H1 (cell line): Measurements from ENCODE around the gene RGL1. TPM values are rescaled to one million over a fixed set of nuclear protein-coding genes. Genes with fewer than 3 reads are reported as not detected.

Experiments
- CTCF ChIA-PET: fragments of 300-600 bp; sonication (Branson Sonifier 250); formaldehyde crosslinking; loops from one replicate; lab custom pipeline; 2021; ENCODE audit not compliant: partially characterized antibody; lab: Charles Lee
- POLR2A ChIA-PET: fragments of 300-600 bp; sonication (Branson Sonifier 250); formaldehyde crosslinking; loops from one replicate; lab custom pipeline; 2021; ENCODE audit warnings: inconsistent platforms; ENCODE audit not compliant: partially characterized antibody; lab: Charles Lee
- DNase-seq, 2 experiments: peaks; one replicate each; pipeline versions ENCODE4 v3.0.0 to v3.0.0-alpha.2; 2010 to 2022; ENCODE audit warnings: low spot score in 2 of 2, low read depth in 1 of 2, mixed read lengths in 1 of 2
- FAIRE-seq: peaks from 2 replicates; lab custom pipeline; 2011; peaks lifted over from hg19 to GRCh38; lab: Jason Lieb, UNC
- H2AFZ ChIP-seq: 2 replicates; pipeline ENCODE4 v1.8.1; 2012; ENCODE audit warnings: low read length, inconsistent platforms
- H2AK5ac ChIP-seq: 2 replicates; pipeline ENCODE4 v1.6.1; 2013; ENCODE audit warnings: low read depth, low read length
- H2BK120ac ChIP-seq: replicated peaks from 2 replicates; pipeline ENCODE3; 2013; ENCODE audit warnings: low read depth, low read length, inconsistent platforms
- H2BK12ac ChIP-seq: 2 replicates; pipeline ENCODE4 v1.6.1; 2013; ENCODE audit warnings: low read depth, low read length
- H2BK15ac ChIP-seq: 2 replicates; pipeline ENCODE4 v1.6.1; 2013; ENCODE audit warnings: low read length
- H2BK20ac ChIP-seq: 2 replicates; pipeline ENCODE4 v1.6.1; 2013; ENCODE audit warnings: low read length
- H2BK5ac ChIP-seq: 2 replicates; pipeline ENCODE4 v1.6.1; 2013; ENCODE audit warnings: low read depth, low read length
- H3K14ac ChIP-seq: 2 replicates; pipeline ENCODE4 v1.6.1; 2013; ENCODE audit warnings: inconsistent platforms; ENCODE audit not compliant: insufficient read length
- H3K18ac ChIP-seq: 2 replicates; pipeline ENCODE4 v1.6.1; 2013; ENCODE audit warnings: low read length; ENCODE audit errors: extremely low read depth
- H3K23ac ChIP-seq: 2 replicates; pipeline ENCODE4 v1.6.1; 2013; ENCODE audit warnings: inconsistent platforms; ENCODE audit not compliant: insufficient read length
- H3K23me2 ChIP-seq: 2 replicates; pipeline ENCODE4 v1.6.1; 2013; ENCODE audit warnings: low read depth, low read length
- H3K27ac ChIP-seq: 2 replicates; pipeline ENCODE4 v1.6.1; 2011; ENCODE audit warnings: low read depth, low read length, inconsistent platforms
- H3K27me3 ChIP-seq, 4 experiments: replicated peaks in 1 of 4; 1 replicate in 1 of 4; 2 replicates in 3 of 4; pipeline versions ENCODE4 v1.6.1 to v1.8.1; 2011 to 2013; ENCODE audit warnings: low read length in 3 of 4, mild to moderate bottlenecking in 3 of 4, inconsistent platforms in 2 of 4, mixed read lengths in 2 of 4, moderate library complexity in 1 of 4; ENCODE audit not compliant: control insufficient read depth in 3 of 4, insufficient read depth in 3 of 4; ENCODE audit errors: extremely low read depth in 1 of 4
- H3K36me3 ChIP-seq, 4 experiments: 2 replicates each; pipeline versions ENCODE4 v1.6.1 to v1.8.1; 2011 to 2013; ENCODE audit warnings: mild to moderate bottlenecking in 4 of 4, low read length in 3 of 4, moderate library complexity in 2 of 4, control low read depth in 1 of 4, inconsistent platforms in 1 of 4; ENCODE audit not compliant: insufficient read depth in 4 of 4, control insufficient read depth in 2 of 4
- H3K4ac ChIP-seq: replicated peaks from 2 replicates; pipeline ENCODE3; 2013; ENCODE audit warnings: low read length, low read depth, mixed read lengths, inconsistent platforms; ENCODE audit not compliant: insufficient read length
- H3K4me1 ChIP-seq, 4 experiments: replicated peaks in 1 of 4; 1 replicate in 1 of 4; 2 replicates in 3 of 4; pipeline versions ENCODE4 v1.6.1 to v1.8.1; 2011 to 2013; ENCODE audit warnings: low read length in 3 of 4, inconsistent platforms in 2 of 4, mixed read lengths in 1 of 4; ENCODE audit not compliant: insufficient read depth in 4 of 4, control insufficient read depth in 3 of 4
- H3K4me2 ChIP-seq, 2 experiments: 2 replicates each; pipeline versions ENCODE4 v1.6.1 to v1.8.1; 2011 to 2013; ENCODE audit warnings: low read depth in 2 of 2, low read length in 2 of 2, control low read depth in 1 of 2, inconsistent platforms in 1 of 2, mild to moderate bottlenecking in 1 of 2; ENCODE audit not compliant: insufficient read depth in 1 of 2
- H3K4me3 ChIP-seq, 4 experiments: fragments of 200-600, 300-600 bp in 1 of 4; sonication (generic), shearing (Covaris generic), sonication (Bioruptor Twin) in 1 of 4; 2 replicates each; pipeline versions ENCODE4 v1.5.1 to v1.8.1; 2011 to 2016; ENCODE audit warnings: low read length in 4 of 4, low read depth in 3 of 4, control low read depth in 2 of 4, inconsistent platforms in 2 of 4, mild to moderate bottlenecking in 2 of 4, mixed read lengths in 1 of 4, moderate library complexity in 1 of 4; ENCODE audit not compliant: insufficient read depth in 2 of 4; ENCODE audit errors: extremely low read depth in 1 of 4
- H3K56ac ChIP-seq: replicated peaks from 2 replicates; pipeline ENCODE3; 2013; ENCODE audit warnings: low read depth, mild to moderate bottlenecking, mixed read lengths, low read length, inconsistent platforms; ENCODE audit not compliant: insufficient read length
- H3K79me1 ChIP-seq: 2 replicates; pipeline ENCODE4 v1.6.1; 2013; ENCODE audit warnings: low read depth, low read length, control low read depth
- H3K79me2 ChIP-seq, 2 experiments: 2 replicates each; pipeline versions ENCODE4 v1.6.1 to v1.8.1; 2012 to 2013; ENCODE audit warnings: low read length in 2 of 2, mild to moderate bottlenecking in 2 of 2, inconsistent platforms in 1 of 2; ENCODE audit not compliant: insufficient read depth in 2 of 2, control insufficient read depth in 1 of 2
- H3K9ac ChIP-seq, 4 experiments: replicated peaks in 1 of 4; 1 replicate in 1 of 4; 2 replicates in 3 of 4; pipeline versions ENCODE4 v1.6.1 to v1.8.1; 2011 to 2013; ENCODE audit warnings: low read depth in 3 of 4, low read length in 3 of 4, control low read depth in 2 of 4, mild to moderate bottlenecking in 2 of 4, moderate library complexity in 2 of 4, inconsistent platforms in 1 of 4; ENCODE audit errors: extremely low read depth in 1 of 4
- H3K9me3 ChIP-seq, 2 experiments: 2 replicates each; pipeline versions ENCODE4 v1.6.1 to v1.8.1; 2012 to 2013; ENCODE audit warnings: mild to moderate bottlenecking in 2 of 2, moderate library complexity in 2 of 2, control low read depth in 1 of 2, inconsistent platforms in 1 of 2, low read depth in 1 of 2, low read length in 1 of 2, mixed read lengths in 1 of 2; ENCODE audit not compliant: insufficient read depth in 2 of 2
- H4K20me1 ChIP-seq, 2 experiments: replicated peaks in 1 of 2; 2 replicates each; pipeline versions ENCODE3 to v1.8.1; 2011 to 2013; ENCODE audit warnings: inconsistent platforms in 2 of 2, low read length in 2 of 2, mild to moderate bottlenecking in 1 of 2; ENCODE audit not compliant: insufficient read depth in 2 of 2, control insufficient read depth in 1 of 2
- H4K5ac ChIP-seq: 2 replicates; pipeline ENCODE4 v1.6.1; 2013; ENCODE audit warnings: low read length, low read depth, mixed read lengths, inconsistent platforms; ENCODE audit not compliant: insufficient read length
- H4K8ac ChIP-seq: 2 replicates; pipeline ENCODE4 v1.8.0; 2013; ENCODE audit warnings: mild to moderate bottlenecking, moderate library complexity, low read length, inconsistent platforms; ENCODE audit not compliant: insufficient read depth; ENCODE audit errors: extremely low read depth
- H4K91ac ChIP-seq: replicated peaks from 2 replicates; pipeline ENCODE3; 2013; ENCODE audit warnings: low read length, mixed read lengths, inconsistent platforms; ENCODE audit not compliant: insufficient read length
- ATF3 ChIP-seq: IDR thresholded peaks from 2 replicates; pipeline ENCODE4 v1.6.1; 2011; ENCODE audit warnings: low read depth, mild to moderate bottlenecking, low read length; ENCODE audit not compliant: insufficient read depth
- CREB1 ChIP-seq: IDR thresholded peaks from 2 replicates; pipeline ENCODE4 v1.6.1; 2012; ENCODE audit warnings: inconsistent platforms
- CTCF ChIP-seq, 3 experiments: IDR thresholded peaks; 1 replicate in 2 of 3; 2 replicates in 1 of 3; pipeline versions ENCODE4 v1.5.1 to v1.6.1; 2011; ENCODE audit warnings: low read length in 3 of 3, mild to moderate bottlenecking in 3 of 3, inconsistent platforms in 2 of 3, low read depth in 1 of 3, moderate library complexity in 1 of 3; ENCODE audit not compliant: insufficient read depth in 1 of 3; ENCODE audit errors: control extremely low read depth in 1 of 3
- JUN ChIP-seq: IDR thresholded peaks from 2 replicates; pipeline ENCODE4 v1.6.1; 2011; ENCODE audit warnings: low read depth, mild to moderate bottlenecking, improper control_type of control experiment, low read length
- MAFK ChIP-seq: IDR thresholded peaks from 2 replicates; pipeline ENCODE4 v1.6.1; 2012; ENCODE audit warnings: low read depth, mild to moderate bottlenecking, improper control_type of control experiment, low read length
- YY1 ChIP-seq: IDR thresholded peaks from 2 replicates; pipeline ENCODE4 v1.6.1; 2011; ENCODE audit warnings: low read depth, mild to moderate bottlenecking, low read length
- polyA plus RNA-seq, 7 experiments: library from polyadenylated mRNA; depleted of rRNA in 3 of 7; stranded (reverse) in 5 of 7; unstranded in 2 of 7; fragments of >200 nt in 5 of 7; fragments of 200-250 nt in 2 of 7; gene quantifications; 1 replicate in 5 of 7; 2 replicates in 1 of 7; 4 replicates in 1 of 7; pipeline versions ENCODE4 v1.2.1 to v1.2.3, GENCODE V29; 2011 to 2013; ENCODE audit warnings: missing spikeins in 2 of 7, mixed read lengths in 2 of 7
- total RNA-seq: library from RNA; stranded (reverse); fragmentation: NEBNext Ultra II Directional; extraction: Animal tissue kit (Norgen Biotek cat#: 25700); gene quantifications from 2 replicates; pipeline ENCODE4 v1.2.1, GENCODE V29; 2021

The RGL1 gene
- total and polyA plus RNA-seq, 2 of the 8 experiments (the other 6 are each of a cell fraction or from before 2014, with no cell fraction given): 0.98 to 2.4 TPM

GRCh38 chr1:183914891-183915290, 110.0 kb downstream of the RGL1 start:
- no peaks in the 10 kb centered on the region for H3K27me3 ChIP-seq
- H3K56ac ChIP-seq: no peak overlapping the region
- H3K9me3 ChIP-seq: no peaks in the 10 kb centered on the region
- no peaks in the 10 kb centered on the region for H3K23me2 ChIP-seq
- H3K4ac ChIP-seq: no peak overlapping the region
- POLR2A ChIA-PET: no interaction called here
- no peak overlapping the region for H2BK120ac ChIP-seq
- H2AFZ ChIP-seq: no peak overlapping the region
- no peak overlapping the region for H3K18ac ChIP-seq
- H2BK20ac ChIP-seq: no peak overlapping the region
- FAIRE-seq: no peak
- TF ChIP-seq YY1: no peak
- no peak for TF ChIP-seq MAFK
- no peak for TF ChIP-seq JUN
- no peak for TF ChIP-seq CTCF (IDR thresholded peaks at IDR 0.05; ENCODE audit: control extremely low read depth in 1 of 3, insufficient read depth in 1 of 3, low read depth in 1 of 3, low read length in 3 of 3)
- no peak for TF ChIP-seq ATF3
- no peak for TF ChIP-seq CREB1
- TF ChIP-seq, all 59 proteins: peak for 0
- H3K4me1 ChIP-seq: no peaks in the 10 kb centered on the region
- H4K8ac ChIP-seq: no peak overlapping the region
- no peaks in the 10 kb centered on the region; a peak in 1 of 8 replicates for H3K36me3 ChIP-seq
- H3K23ac ChIP-seq: no peak overlapping the region
- CTCF ChIA-PET: interaction anchor here (1.0 to 5.6 kb wide), 26 partner anchors 8 to 346 kb away, joined by 3 to 87 read pairs (median 6); partner anchors contain the start of gene APOBEC4
- H3K4me2 ChIP-seq: no peak overlapping the region
- H3K27ac ChIP-seq: no peak overlapping the region
- no peak overlapping the region for H4K5ac ChIP-seq
- no peak overlapping the region for H4K91ac ChIP-seq
- H2BK12ac ChIP-seq: no peak overlapping the region
- H2AK5ac ChIP-seq: no peak overlapping the region
- H3K79me2 ChIP-seq: no peaks in the 10 kb centered on the region
- H3K79me1 ChIP-seq: no peaks in the 10 kb centered on the region
- no peak overlapping the region for H3K4me3 ChIP-seq
- H2BK15ac ChIP-seq: no peak overlapping the region
- DNase-seq: no peak
- H3K9ac ChIP-seq: no peak overlapping the region
- H3K14ac ChIP-seq: no peak overlapping the region
- no peak overlapping the region for H2BK5ac ChIP-seq
- no peaks in the 10 kb centered on the region for H4K20me1 ChIP-seq
